Measurements from ENCODE around the gene SRL. TPM values are rescaled to one million over a fixed set of nuclear protein-coding genes. Genes with fewer than 3 reads are reported as not detected.

Gene SRL
- total RNA-seq, 1 experiment from 2014 or later = not detected

- no TSS peak for BruUV-seq (replicated peaks)
- H3F3A ChIP-seq (ENCODE audit: low read length, unreplicated experiment) = no peaks in the 10 kb centered on the region
- H3K79me2 ChIP-seq (ENCODE audit: low read length) = no peaks in the 10 kb centered on the region
- POLR2A ChIA-PET (ENCODE audit: unreplicated experiment) = no interaction called here
- no peak overlapping the region for H3K9ac ChIP-seq (ENCODE audit: low read length)
- DNase-seq = no peak
- no peak for ATAC-seq
- no peak overlapping the region for H3K4me2 ChIP-seq (ENCODE audit: low read length)
- CTCF ChIA-PET = no interaction called here
- no peaks in the 10 kb centered on the region for H4K20me1 ChIP-seq (ENCODE audit: low read length)
- intact Hi-C loops (cut with micrococcal nuclease) = no loop called here
- no peaks in the 10 kb centered on the region for H3K9me3 ChIP-seq (ENCODE audit: low read length)
- no peaks in the 10 kb centered on the region for H3K36me3 ChIP-seq (ENCODE audit: low read depth, low read length)
- peaks cover 5% of the 10 kb centered on the region for H3K4me1 ChIP-seq (ENCODE audit: insufficient read depth, low read length)
- no peaks in the 10 kb centered on the region for H3K27me3 ChIP-seq (ENCODE audit: low read length)
- H3K27ac ChIP-seq (ENCODE audit: low read length) = no peak overlapping the region
- TF ChIP-seq EZH2phosphoT487 (IDR thresholded peaks at IDR 0.05; ENCODE audit: borderline replicate concordance, low read length) (no peak), EZH2 (IDR thresholded peaks at IDR 0.05; ENCODE audit: low read length, unreplicated experiment) (no peak), CTCF (conservative IDR thresholded peaks at IDR 0.05; ENCODE audit: low read depth, low read length) (no peak)
- H3K9me2 ChIP-seq (replicated peaks; ENCODE audit: low read length) = no peaks in the 10 kb centered on the region
- H2AFZ ChIP-seq (ENCODE audit: low read length) = no peak overlapping the region
- H3K4me3 ChIP-seq (ENCODE audit: low read length) = no peak overlapping the region
These were observed 69.8 kb downstream of the SRL start for GRCh38 chr16:4172070-4172469.

- H3K27ac ChIP-seq (ENCODE audit: low read length) = no peak overlapping the region
- H3K4me1 ChIP-seq (ENCODE audit: insufficient read depth, low read length) = no peaks in the 10 kb centered on the region
- H3K4me2 ChIP-seq (ENCODE audit: low read length) = no peak overlapping the region
- no peaks in the 10 kb centered on the region for H3K9me2 ChIP-seq (replicated peaks; ENCODE audit: low read length)
- H3F3A ChIP-seq (ENCODE audit: low read length, unreplicated experiment) = no peaks in the 10 kb centered on the region
- H4K20me1 ChIP-seq (ENCODE audit: low read length) = no peaks in the 10 kb centered on the region
- H3K9ac ChIP-seq (ENCODE audit: low read length) = no peak overlapping the region
- H3K9me3 ChIP-seq (ENCODE audit: low read length) = no peaks in the 10 kb centered on the region
- ChIA-PET POLR2A (ENCODE audit: unreplicated experiment) (no interaction called here), CTCF (interaction anchor here (0.6 kb wide), 1 partner anchor 82 kb away, joined by 3 read pairs; no protein-coding TSS in a partner anchor)
- no peak for DNase-seq
- intact Hi-C loops (cut with micrococcal nuclease) = no loop called here
- no peaks in the 10 kb centered on the region for H3K79me2 ChIP-seq (ENCODE audit: low read length)
- H2AFZ ChIP-seq (ENCODE audit: low read length) = no peak overlapping the region
- H3K36me3 ChIP-seq (ENCODE audit: low read depth, low read length) = no peaks in the 10 kb centered on the region
- TF ChIP-seq CTCF (conservative IDR thresholded peaks at IDR 0.05; ENCODE audit: low read depth, low read length) = no peak
- no peak for TF ChIP-seq EZH2phosphoT487 (IDR thresholded peaks at IDR 0.05; ENCODE audit: borderline replicate concordance, low read length)
- no peak for TF ChIP-seq EZH2 (IDR thresholded peaks at IDR 0.05; ENCODE audit: low read length, unreplicated experiment)
- no TSS peak for BruUV-seq (replicated peaks)
- no peak overlapping the region for H3K4me3 ChIP-seq (ENCODE audit: low read length)
- no peak for ATAC-seq
- H3K27me3 ChIP-seq (ENCODE audit: low read length) = no peaks in the 10 kb centered on the region
These were observed 72.5 kb downstream of the SRL start for GRCh38 chr16:4169415-4169814.

- POLR2A ChIA-PET (ENCODE audit: unreplicated experiment) = no interaction called here
- Histone ChIP-seq H3K9me3 (ENCODE audit: low read length) (no peaks in the 10 kb centered on the region), H3K4me1 (ENCODE audit: insufficient read depth, low read length) (no peaks in the 10 kb centered on the region), H3K36me3 (ENCODE audit: low read depth, low read length) (no peaks in the 10 kb centered on the region), H3K9ac (ENCODE audit: low read length) (no peak overlapping the region), H3K4me3 (ENCODE audit: low read length) (no peak overlapping the region), H3K79me2 (ENCODE audit: low read length) (no peaks in the 10 kb centered on the region), H3K9me2 (replicated peaks; ENCODE audit: low read length) (no peaks in the 10 kb centered on the region), H3K27me3 (ENCODE audit: low read length) (no peaks in the 10 kb centered on the region), H3F3A (ENCODE audit: low read length, unreplicated experiment) (no peaks in the 10 kb centered on the region), H4K20me1 (ENCODE audit: low read length) (no peaks in the 10 kb centered on the region), H3K27ac (ENCODE audit: low read length) (no peak overlapping the region), H3K4me2 (ENCODE audit: low read length) (no peak overlapping the region), H2AFZ (ENCODE audit: low read length) (no peak overlapping the region)
- no peak for DNase-seq
- TF ChIP-seq EZH2 (IDR thresholded peaks at IDR 0.05; ENCODE audit: low read length, unreplicated experiment) (no peak), EZH2phosphoT487 (IDR thresholded peaks at IDR 0.05; ENCODE audit: borderline replicate concordance, low read length) (no peak), CTCF (conservative IDR thresholded peaks at IDR 0.05; ENCODE audit: low read depth, low read length) (no peak)
- ATAC-seq = no peak
- CTCF ChIA-PET = no interaction called here
- BruUV-seq (replicated peaks) = no TSS peak
- intact Hi-C loops (cut with micrococcal nuclease) = no loop called here
These were observed 75.1 kb downstream of the SRL start for GRCh38 chr16:4166821-4167220.

Data from PC-3 (cell line).